SK-N-SH (cell line): Measurements from ENCODE around the gene LINGO3.

Experiments used
- CTCF ChIP-seq: fragments of 200-600 bp; sonication (generic); IDR thresholded peaks from 2 replicates; pipeline ENCODE4 v1.6.1; 2017; ENCODE audit warnings: antibody characterized with exemption, mild to moderate bottlenecking, moderate library complexity
- NRF1 ChIP-seq: IDR thresholded peaks from 2 replicates; pipeline ENCODE4 v1.6.1; 2012; ENCODE audit warnings: low read depth, mild to moderate bottlenecking, low read length
- PBX3 ChIP-seq: IDR thresholded peaks from 2 replicates; pipeline ENCODE4; 2012
- POLR2AphosphoS5 ChIP-seq: IDR thresholded peaks from 2 replicates; pipeline ENCODE4 v1.6.1; 2012; ENCODE audit warnings: low read depth, low read length
- SMC3 ChIP-seq: IDR thresholded peaks from 2 replicates; pipeline ENCODE4 v1.6.1; 2012; ENCODE audit warnings: low read depth, low read length, improper control_type of control experiment
- TCF12 ChIP-seq: IDR thresholded peaks from 2 replicates; pipeline ENCODE4 v1.4.0; 2012
- TEAD4 ChIP-seq: IDR thresholded peaks from 2 replicates; pipeline ENCODE4 v1.4.0; 2012; ENCODE audit warnings: mild to moderate bottlenecking, borderline replicate concordance; ENCODE audit not compliant: insufficient read depth
- YY1 ChIP-seq: IDR thresholded peaks from 2 replicates; pipeline ENCODE4 v1.4.0; 2012; ENCODE audit warnings: low read depth, mild to moderate bottlenecking

GRCh38 chr19:2317300-2317699 lies 9.3 kb upstream of the LINGO3 start:
- TF ChIP-seq TEAD4: no peak
- TF ChIP-seq YY1: no peak
- TF ChIP-seq CTCF: no peak
- no peak for TF ChIP-seq SMC3
- no peak for TF ChIP-seq POLR2AphosphoS5
- TF ChIP-seq NRF1: no peak
- no peak for TF ChIP-seq TCF12
- no peak for TF ChIP-seq PBX3
